ENCODE data around the gene MAPKAPK2.

DNA sequence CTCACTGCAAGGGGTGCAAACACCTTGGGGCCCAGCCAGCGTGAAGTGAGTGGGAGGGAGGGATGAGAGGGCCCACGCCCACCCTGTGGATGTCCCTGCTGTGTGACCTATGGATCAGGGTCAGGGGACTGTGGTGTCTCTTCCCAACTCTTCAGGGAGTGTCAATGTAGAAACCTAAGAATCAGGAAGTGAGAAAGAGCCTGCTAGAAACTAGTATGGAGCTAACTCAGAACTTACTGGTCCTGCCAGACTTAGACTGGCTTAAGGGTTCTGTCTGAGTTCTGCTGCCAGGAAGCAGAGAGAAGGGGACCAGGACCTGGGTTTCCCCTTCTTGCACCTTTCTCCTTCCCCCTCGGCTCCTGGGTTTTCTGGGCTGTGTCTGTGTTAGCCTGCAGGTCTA is 89.4 kb downstream of the MAPKAPK2 start:
- TF ChIP-seq, protein P1, sequence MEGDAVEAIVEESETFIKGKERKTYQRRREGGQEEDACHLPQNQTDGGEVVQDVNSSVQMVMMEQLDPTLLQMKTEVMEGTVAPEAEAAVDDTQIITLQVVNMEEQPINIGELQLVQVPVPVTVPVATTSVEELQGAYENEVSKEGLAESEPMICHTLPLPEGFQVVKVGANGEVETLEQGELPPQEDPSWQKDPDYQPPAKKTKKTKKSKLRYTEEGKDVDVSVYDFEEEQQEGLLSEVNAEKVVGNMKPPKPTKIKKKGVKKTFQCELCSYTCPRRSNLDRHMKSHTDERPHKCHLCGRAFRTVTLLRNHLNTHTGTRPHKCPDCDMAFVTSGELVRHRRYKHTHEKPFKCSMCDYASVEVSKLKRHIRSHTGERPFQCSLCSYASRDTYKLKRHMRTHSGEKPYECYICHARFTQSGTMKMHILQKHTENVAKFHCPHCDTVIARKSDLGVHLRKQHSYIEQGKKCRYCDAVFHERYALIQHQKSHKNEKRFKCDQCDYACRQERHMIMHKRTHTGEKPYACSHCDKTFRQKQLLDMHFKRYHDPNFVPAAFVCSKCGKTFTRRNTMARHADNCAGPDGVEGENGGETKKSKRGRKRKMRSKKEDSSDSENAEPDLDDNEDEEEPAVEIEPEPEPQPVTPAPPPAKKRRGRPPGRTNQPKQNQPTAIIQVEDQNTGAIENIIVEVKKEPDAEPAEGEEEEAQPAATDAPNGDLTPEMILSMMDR (IDR thresholded peaks at IDR 0.05), result no peak
- TF ChIP-seq EP300 (IDR thresholded peaks at IDR 0.05), result no peak
- no peak for TF ChIP-seq POLR2AphosphoS5 (IDR thresholded peaks at IDR 0.05)

Data from upper lobe of left lung (tissue), 4 donors.